Measurements from ENCODE around the gene AGL. TPM values are rescaled to one million over a fixed set of nuclear protein-coding genes. Genes with fewer than 3 reads are reported as not detected.

AGL gene
- 100 to 1,000 TPM in 1 of 2 donors, 10 to 100 TPM in 1; 89.2 to 102 TPM for total RNA-seq
- 27.8 TPM for polyA plus RNA-seq (2013, experiment 1 of 2)
- polyA plus RNA-seq (2013, experiment 2 of 2), result 36.9 TPM
- long read RNA-seq, experiment 1, full-length matches to known transcripts, result 1 of 70 reads
- long read RNA-seq, experiment 1, partial matches to known transcripts, result 58 of 70 reads
- long read RNA-seq, experiment 1, other reads (novel, unspliced or antisense), result 11 of 70 reads
- long read RNA-seq, experiment 2, full-length matches to known transcripts, result 53 of 188 reads
- long read RNA-seq, experiment 2, partial matches to known transcripts, result 78 of 188 reads
- long read RNA-seq, experiment 2, other reads (novel, unspliced or antisense), result 57 of 188 reads
- long read RNA-seq, experiment 3, full-length matches to known transcripts, result 29 of 182 reads
- long read RNA-seq, experiment 3, partial matches to known transcripts, result 115 of 182 reads
- long read RNA-seq, experiment 3, other reads (novel, unspliced or antisense), result 38 of 182 reads
- long read RNA-seq, experiment 4, full-length matches to known transcripts, result 2 of 28 reads
- long read RNA-seq, experiment 4, partial matches to known transcripts, result 26 of 28 reads
- long read RNA-seq, experiment 4, other reads (novel, unspliced or antisense), result 0 of 28 reads

DNA sequence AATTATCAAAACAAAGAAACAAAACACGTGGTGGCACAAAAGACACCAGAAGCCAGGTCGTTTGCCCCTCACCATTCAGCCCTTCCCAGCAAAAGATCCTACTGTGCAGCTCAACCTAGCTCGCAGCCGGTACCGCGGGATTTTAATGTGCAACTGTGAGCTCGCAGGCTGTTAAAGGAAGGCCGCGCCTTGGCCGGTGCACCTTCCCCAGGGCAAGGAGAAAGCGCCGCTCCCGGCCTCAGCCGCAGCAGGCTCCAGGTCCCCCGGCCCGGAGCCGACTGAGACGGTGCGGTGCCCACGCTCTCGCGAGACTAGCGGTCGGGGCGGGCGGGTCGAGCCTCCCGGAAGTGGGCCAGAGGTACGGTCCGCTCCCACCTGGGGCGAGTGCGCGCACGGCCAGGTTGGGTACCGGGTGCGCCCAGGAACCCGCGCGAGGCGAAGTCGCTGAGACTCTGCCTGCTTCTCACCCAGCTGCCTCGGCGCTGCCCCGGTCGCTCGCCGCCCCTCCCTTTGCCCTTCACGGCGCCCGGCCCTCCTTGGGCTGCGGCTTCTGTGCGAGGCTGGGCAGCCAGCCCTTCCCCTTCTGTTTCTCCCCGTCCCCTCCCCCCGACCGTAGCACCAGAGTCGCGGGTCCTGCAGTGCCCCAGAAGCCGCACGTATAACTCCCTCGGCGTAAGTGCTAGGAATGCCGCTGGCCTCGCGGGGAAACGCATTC is at the start of gene AGL:
AGL (plus strand) TSS at position 618 of the 715 bp plus-strand sequence. CDS start 682 bp downstream, outside the sequence.
- Mint-ChIP-seq H3K9me3 (peaks cover 17% of the 10 kb centered on the region), H3K36me3 (ENCODE audit: low read depth) (peaks cover 28% of the 10 kb centered on the region), H3K27ac (peak within 1 kb of the TSS; percentile 93), H3K4me1 (peaks cover 22% of the 10 kb centered on the region), H3K4me3 (peak within 1 kb of the TSS; percentile 82), H3K27me3 (ENCODE audit: insufficient read depth) (no peaks in the 10 kb centered on the region)
- Histone ChIP-seq H3K4me3 (ENCODE audit: low read length) (peak within 1 kb of the TSS; percentile 95), H3K36me3 (ENCODE audit: control insufficient read depth, insufficient read depth, low read length) (peaks cover 27% of the 10 kb centered on the region), H3K9me3 (ENCODE audit: control insufficient read depth, low read length) (peaks cover 27% of the 10 kb centered on the region), H3K27me3 (ENCODE audit: control insufficient read depth, insufficient read depth, low read length, poor library complexity, severe bottlenecking) (no peaks in the 10 kb centered on the region), H3K9ac (ENCODE audit: extremely low read depth, low read length, poor library complexity, severe bottlenecking) (peak within 1 kb of the TSS; percentile 84), H3K27ac (ENCODE audit: low read depth, low read length) (peak within 1 kb of the TSS; percentile 34), H3K4me1 (ENCODE audit: control insufficient read depth, insufficient read depth, low read length) (peaks cover 3% of the 10 kb centered on the region)
- TF ChIP-seq, protein P1, sequence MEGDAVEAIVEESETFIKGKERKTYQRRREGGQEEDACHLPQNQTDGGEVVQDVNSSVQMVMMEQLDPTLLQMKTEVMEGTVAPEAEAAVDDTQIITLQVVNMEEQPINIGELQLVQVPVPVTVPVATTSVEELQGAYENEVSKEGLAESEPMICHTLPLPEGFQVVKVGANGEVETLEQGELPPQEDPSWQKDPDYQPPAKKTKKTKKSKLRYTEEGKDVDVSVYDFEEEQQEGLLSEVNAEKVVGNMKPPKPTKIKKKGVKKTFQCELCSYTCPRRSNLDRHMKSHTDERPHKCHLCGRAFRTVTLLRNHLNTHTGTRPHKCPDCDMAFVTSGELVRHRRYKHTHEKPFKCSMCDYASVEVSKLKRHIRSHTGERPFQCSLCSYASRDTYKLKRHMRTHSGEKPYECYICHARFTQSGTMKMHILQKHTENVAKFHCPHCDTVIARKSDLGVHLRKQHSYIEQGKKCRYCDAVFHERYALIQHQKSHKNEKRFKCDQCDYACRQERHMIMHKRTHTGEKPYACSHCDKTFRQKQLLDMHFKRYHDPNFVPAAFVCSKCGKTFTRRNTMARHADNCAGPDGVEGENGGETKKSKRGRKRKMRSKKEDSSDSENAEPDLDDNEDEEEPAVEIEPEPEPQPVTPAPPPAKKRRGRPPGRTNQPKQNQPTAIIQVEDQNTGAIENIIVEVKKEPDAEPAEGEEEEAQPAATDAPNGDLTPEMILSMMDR (conservative IDR thresholded peaks at IDR 0.05), result no peak
- DNase-seq, result peak; percentile 94
- WGBS, 2 experiments (ENCODE audit: insufficient coverage in 1 of 2, insufficient read length in 1 of 2), result 0 to 1% methylated on average over 26 to 65 of the region's 65 CpGs

DNA sequence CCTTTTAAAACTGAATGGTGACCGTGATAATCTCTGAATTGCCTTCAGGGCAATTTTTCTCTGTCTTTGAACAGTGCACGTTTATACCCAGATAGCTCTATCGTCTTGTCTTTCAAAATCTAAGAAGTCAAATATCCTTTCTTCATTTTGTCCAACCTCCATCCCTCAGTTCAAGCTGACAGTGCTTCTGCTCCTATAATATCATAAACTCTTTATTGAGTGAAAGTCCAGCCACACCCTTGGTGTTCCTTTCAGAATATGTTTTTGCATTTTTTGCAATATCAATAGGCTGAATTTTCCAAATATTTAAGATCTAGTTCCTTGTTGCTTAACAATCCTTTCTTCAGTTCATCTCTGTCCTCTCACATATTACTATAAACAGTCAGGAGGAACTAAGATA is 48.6 kb upstream of the AGL start:
- Mint-ChIP-seq H3K27me3 (ENCODE audit: insufficient read depth) (peaks cover 13% of the 10 kb centered on the region), H3K9me3 (peaks cover 3% of the 10 kb centered on the region), H3K4me1 (no peaks in the 10 kb centered on the region), H3K36me3 (ENCODE audit: low read depth) (no peaks in the 10 kb centered on the region), H3K4me3 (no peak overlapping the region), H3K27ac (no peak overlapping the region)
- no peaks in the 10 kb centered on the region for H3K4me1 ChIP-seq (ENCODE audit: control insufficient read depth, insufficient read depth, low read length)
- H3K9me3 ChIP-seq (ENCODE audit: control insufficient read depth, low read length), result no peaks in the 10 kb centered on the region
- H3K9ac ChIP-seq (ENCODE audit: extremely low read depth, low read length, poor library complexity, severe bottlenecking), result no peak overlapping the region
- DNase-seq, result no peak
- H3K4me3 ChIP-seq (ENCODE audit: low read length), result no peak overlapping the region
- no peak overlapping the region for H3K27ac ChIP-seq (ENCODE audit: low read depth, low read length)
- TF ChIP-seq, protein P1 (conservative IDR thresholded peaks at IDR 0.05), result no peak
- no peaks in the 10 kb centered on the region for H3K36me3 ChIP-seq (ENCODE audit: control insufficient read depth, insufficient read depth, low read length)
- WGBS, 2 experiments (ENCODE audit: insufficient coverage in 1 of 2, insufficient read length in 1 of 2), result 89 to 97% methylated on average over 3 of the region's 3 CpGs
- H3K27me3 ChIP-seq (ENCODE audit: control insufficient read depth, insufficient read depth, low read length, poor library complexity, severe bottlenecking), result no peaks in the 10 kb centered on the region

DNA sequence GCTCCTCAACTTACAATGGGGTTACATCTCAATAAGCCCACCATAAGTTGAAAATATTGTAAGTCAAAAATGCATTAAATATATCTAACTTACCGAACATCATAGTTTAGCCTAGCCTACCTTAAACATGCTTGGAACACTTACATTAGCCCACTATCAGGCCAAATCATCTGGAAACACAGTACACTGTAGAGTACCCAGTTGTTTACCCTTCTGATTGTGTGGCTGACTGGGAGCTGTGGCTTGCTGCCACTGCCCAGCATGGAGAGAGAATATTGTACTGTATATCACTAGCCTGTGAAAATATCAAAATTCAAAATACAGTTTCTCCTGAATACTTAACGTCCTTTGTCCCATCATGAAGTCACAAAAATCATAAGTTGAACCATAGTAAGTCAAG is 43.3 kb upstream of the AGL start:
- H3K36me3 ChIP-seq (ENCODE audit: control insufficient read depth, insufficient read depth, low read length), result no peaks in the 10 kb centered on the region
- Mint-ChIP-seq H3K36me3 (ENCODE audit: low read depth) (no peaks in the 10 kb centered on the region), H3K27ac (no peak overlapping the region), H3K4me1 (peaks cover 14% of the 10 kb centered on the region), H3K27me3 (ENCODE audit: insufficient read depth) (no peaks in the 10 kb centered on the region), H3K4me3 (no peak overlapping the region), H3K9me3 (peaks cover 7% of the 10 kb centered on the region)
- peaks cover 4% of the 10 kb centered on the region for H3K4me1 ChIP-seq (ENCODE audit: control insufficient read depth, insufficient read depth, low read length)
- TF ChIP-seq, protein P1 (conservative IDR thresholded peaks at IDR 0.05), result no peak
- peaks cover 10% of the 10 kb centered on the region for H3K9me3 ChIP-seq (ENCODE audit: control insufficient read depth, low read length)
- WGBS, 2 experiments (ENCODE audit: insufficient coverage in 1 of 2, insufficient read length in 1 of 2), result 78 to 82% methylated on average over 1 to 2 of the region's 2 CpGs
- H3K4me3 ChIP-seq (ENCODE audit: low read length), result no peak overlapping the region
- H3K27ac ChIP-seq (ENCODE audit: low read depth, low read length), result no peak overlapping the region
- no peak for DNase-seq
- H3K27me3 ChIP-seq (ENCODE audit: control insufficient read depth, insufficient read depth, low read length, poor library complexity, severe bottlenecking), result no peaks in the 10 kb centered on the region
- no peak overlapping the region for H3K9ac ChIP-seq (ENCODE audit: extremely low read depth, low read length, poor library complexity, severe bottlenecking)
